Skeletal muscle cell (primary cell): ENCODE data around the gene OTUB2.

Experiments used
- DNase-seq: peaks from one replicate; pipeline ENCODE4 v3.0.0-alpha.2; 2010; ENCODE audit warnings: low read depth
- H3K4me3 ChIP-seq: 2 replicates; pipeline ENCODE4 v1.5.1; 2011; ENCODE audit warnings: low read depth, mild to moderate bottlenecking, control low read depth, low read length, moderate library complexity

The OTUB2 gene

GRCh38 chr14:93994919-93995682 is 31.0 kb upstream of the OTUB2 start:
- no peak for DNase-seq
- no peak overlapping the region for H3K4me3 ChIP-seq

- H3K4me3 ChIP-seq = no peak overlapping the region
- no peak for DNase-seq
Measured at GRCh38 chr14:93996130-93996695, 29.9 kb upstream of the OTUB2 start.

GRCh38 chr14:93997082-93997481 is 29.1 kb upstream of the OTUB2 start, which contains the start of gene CCDC197:
Gene CCDC197, plus strand, starts transcription at chr14:93997301. Its CDS starts 831 bp downstream, at chr14:93998132.
- no peak for DNase-seq
- H3K4me3 ChIP-seq = no peak within 1 kb of the TSS

GRCh38 chr14:93997916-93998870 is 27.9 kb upstream of the OTUB2 start:
- no peak overlapping the region for H3K4me3 ChIP-seq
- no peak for DNase-seq

GRCh38 chr14:93998871-93999403 is 27.2 kb upstream of the OTUB2 start:
- no peak for DNase-seq
- no peak overlapping the region for H3K4me3 ChIP-seq

GRCh38 chr14:93999573-93999972 is 26.6 kb upstream of the OTUB2 start:
- no peak for DNase-seq
- H3K4me3 ChIP-seq = no peak overlapping the region

GRCh38 chr14:94000267-94000666 is 25.9 kb upstream of the OTUB2 start:
- H3K4me3 ChIP-seq = no peak overlapping the region
- DNase-seq = no peak

- DNase-seq = no peak
- no peak overlapping the region for H3K4me3 ChIP-seq
Measured at GRCh38 chr14:94001016-94001415, 25.1 kb upstream of the OTUB2 start.

- DNase-seq = peak; percentile 16
Measured at GRCh38 chr14:94001501-94002396, 24.4 kb upstream of the OTUB2 start.

GRCh38 chr14:94003397-94003796 is 22.7 kb upstream of the OTUB2 start:
- DNase-seq = no peak
- H3K4me3 ChIP-seq = no peak overlapping the region

More at GRCh38 chr14:94001501-94002396, 24.4 kb upstream of the OTUB2 start:
- no peak overlapping the region for H3K4me3 ChIP-seq

- H3K4me3 ChIP-seq = no peak overlapping the region
- no peak for DNase-seq
Measured at GRCh38 chr14:94004015-94004414, 22.1 kb upstream of the OTUB2 start.

- H3K4me3 ChIP-seq = no peak overlapping the region
- no peak for DNase-seq
Measured at GRCh38 chr14:94005324-94006073, 20.6 kb upstream of the OTUB2 start.

- no peak for DNase-seq
Measured at GRCh38 chr14:94008234-94008633, 17.9 kb upstream of the OTUB2 start.

GRCh38 chr14:94009767-94010166 is 16.4 kb upstream of the OTUB2 start:
- H3K4me3 ChIP-seq = no peak overlapping the region
- peak; percentile 17 for DNase-seq

More at GRCh38 chr14:94008234-94008633, 17.9 kb upstream of the OTUB2 start:
- no peak overlapping the region for H3K4me3 ChIP-seq

- H3K4me3 ChIP-seq = no peak overlapping the region
- no peak for DNase-seq
Measured at GRCh38 chr14:94010625-94011024, 15.5 kb upstream of the OTUB2 start.

GRCh38 chr14:94011795-94012194 is 14.3 kb upstream of the OTUB2 start:
- DNase-seq = no peak
- no peak overlapping the region for H3K4me3 ChIP-seq

- no peak for DNase-seq
- no peak overlapping the region for H3K4me3 ChIP-seq
Measured at GRCh38 chr14:94014382-94014781, 11.8 kb upstream of the OTUB2 start.

- DNase-seq = no peak
Measured at GRCh38 chr14:94015223-94015622, 10.9 kb upstream of the OTUB2 start.

More at GRCh38 chr14:94015223-94015622, 10.9 kb upstream of the OTUB2 start:
- H3K4me3 ChIP-seq = no peak overlapping the region
